ENCODE measurements around the gene IFI27L2. TPM values are rescaled to one million over a fixed set of nuclear protein-coding genes. Genes with fewer than 3 reads are reported as not detected.
A peak's percentile ranks its signal among the peaks of the same experiment; 100 is the strongest.
"Not testable (repeated sequence)": the region's sequence is repeated elsewhere in the genome, so short reads cannot be mapped to it uniquely, and the experiment has no call there.

The IFI27L2 gene
- total RNA-seq, 1 experiment from 2014 or later, result 92.3 TPM

- in situ Hi-C loops (cut with HindIII; ENCODE audit: low sequenced_read_pairs), result no loop called here
- DNase-seq (ENCODE audit: low spot score), result no peak
Measured at GRCh38 chr14:94157197-94157596, 27.8 kb upstream of the IFI27L2 start.

GRCh38 chr14:94156143-94156542 is 26.7 kb upstream of the IFI27L2 start:
- DNase-seq (ENCODE audit: low spot score); in situ Hi-C loops (cut with HindIII; ENCODE audit: low sequenced_read_pairs): not testable (repeated sequence)

GRCh38 chr14:94153750-94154342 is 24.4 kb upstream of the IFI27L2 start:
- in situ Hi-C loops (cut with HindIII; ENCODE audit: low sequenced_read_pairs), result no loop called here
- DNase-seq (ENCODE audit: low spot score), result no peak

GRCh38 chr14:94152676-94153075 is 23.3 kb upstream of the IFI27L2 start:
- no peak for DNase-seq (ENCODE audit: low spot score)

GRCh38 chr14:94145902-94146527 is 16.6 kb upstream of the IFI27L2 start:
- in situ Hi-C loops (cut with HindIII; ENCODE audit: low sequenced_read_pairs), result no loop called here
- DNase-seq (ENCODE audit: low spot score), result no peak

More at GRCh38 chr14:94152676-94153075, 23.3 kb upstream of the IFI27L2 start:
- in situ Hi-C loops (cut with HindIII; ENCODE audit: low sequenced_read_pairs), result no loop called here

- in situ Hi-C loops (cut with HindIII; ENCODE audit: low sequenced_read_pairs), result no loop called here
- DNase-seq (ENCODE audit: low spot score), result peak; percentile 21
Measured at GRCh38 chr14:94144765-94145164, 15.4 kb upstream of the IFI27L2 start.

GRCh38 chr14:94143711-94144110 is 14.3 kb upstream of the IFI27L2 start:
- DNase-seq (ENCODE audit: low spot score), result no peak

GRCh38 chr14:94143239-94143638 is 13.8 kb upstream of the IFI27L2 start:
- in situ Hi-C loops (cut with HindIII; ENCODE audit: low sequenced_read_pairs), result no loop called here
- no peak for DNase-seq (ENCODE audit: low spot score)

More at GRCh38 chr14:94143711-94144110, 14.3 kb upstream of the IFI27L2 start:
- in situ Hi-C loops (cut with HindIII; ENCODE audit: low sequenced_read_pairs), result no loop called here

- no peak for DNase-seq (ENCODE audit: low spot score)
- in situ Hi-C loops (cut with HindIII; ENCODE audit: low sequenced_read_pairs), result no loop called here
Measured at GRCh38 chr14:94142836-94143235, 13.4 kb upstream of the IFI27L2 start.

- in situ Hi-C loops (cut with HindIII; ENCODE audit: low sequenced_read_pairs), result no loop called here
- no peak for DNase-seq (ENCODE audit: low spot score)
Measured at GRCh38 chr14:94142247-94142646, 12.8 kb upstream of the IFI27L2 start.

- in situ Hi-C loops (cut with HindIII; ENCODE audit: low sequenced_read_pairs), result no loop called here
- no peak for DNase-seq (ENCODE audit: low spot score)
Measured at GRCh38 chr14:94139421-94139820, 10.0 kb upstream of the IFI27L2 start.

- in situ Hi-C loops (cut with HindIII; ENCODE audit: low sequenced_read_pairs), result no loop called here
- DNase-seq (ENCODE audit: low spot score), result no peak
Measured at GRCh38 chr14:94139006-94139405, 9.6 kb upstream of the IFI27L2 start.

- in situ Hi-C loops (cut with HindIII; ENCODE audit: low sequenced_read_pairs), result no loop called here
- no peak for DNase-seq (ENCODE audit: low spot score)
Measured at GRCh38 chr14:94138251-94138650, 8.8 kb upstream of the IFI27L2 start.

- peak; percentile 87 for DNase-seq (ENCODE audit: low spot score)
- in situ Hi-C loops (cut with HindIII; ENCODE audit: low sequenced_read_pairs), result no loop called here
Measured at GRCh38 chr14:94136575-94137331, 7.3 kb upstream of the IFI27L2 start.

GRCh38 chr14:94135476-94135875 is 6.1 kb upstream of the IFI27L2 start:
- no peak for DNase-seq (ENCODE audit: low spot score)
- in situ Hi-C loops (cut with HindIII; ENCODE audit: low sequenced_read_pairs), result no loop called here

- in situ Hi-C loops (cut with HindIII; ENCODE audit: low sequenced_read_pairs), result no loop called here
- DNase-seq (ENCODE audit: low spot score), result peak; percentile 80
Measured at GRCh38 chr14:94132285-94132887, 3.0 kb upstream of the IFI27L2 start.

GRCh38 chr14:94129758-94130414 is 482 bp upstream of the IFI27L2 start:
- in situ Hi-C loops (cut with HindIII; ENCODE audit: low sequenced_read_pairs), result no loop called here
- peak; percentile 70 for DNase-seq (ENCODE audit: low spot score)

GRCh38 chr14:94128216-94128839 is 1.1 kb downstream of the IFI27L2 start:
- in situ Hi-C loops (cut with HindIII; ENCODE audit: low sequenced_read_pairs), result no loop called here
- no peak for DNase-seq (ENCODE audit: low spot score)

- no peak for DNase-seq (ENCODE audit: low spot score)
- in situ Hi-C loops (cut with HindIII; ENCODE audit: low sequenced_read_pairs), result no loop called here
Measured at GRCh38 chr14:94127330-94127729, 2.1 kb downstream of the IFI27L2 start.

Measured in G401 (cell line).